Measurements from ENCODE around the gene IL1R1. TPM values are rescaled to one million over a fixed set of nuclear protein-coding genes. Genes with fewer than 3 reads are reported as not detected.

IL1R1 gene
- total and polyA plus RNA-seq, 4 donors: 14.0 to 49.3 (median 29.5) TPM

GRCh38 chr2:102197389-102198137 is 55.0 kb downstream of the IL1R1 start:
- TF ChIP-seq SP1 (IDR thresholded peaks at IDR 0.05) (no peak), YY1 (IDR thresholded peaks at IDR 0.05) (no peak), GABPA (IDR thresholded peaks at IDR 0.05 in 1 of 2, conservative IDR thresholded peaks at IDR 0.05 in 1 of 2) (no peak), HNF4A (conservative IDR thresholded peaks at IDR 0.05) (no peak), NR2F2 (IDR thresholded peaks at IDR 0.05) (no peak), JUND (IDR thresholded peaks at IDR 0.05) (no peak), FOXA1 (IDR thresholded peaks at IDR 0.05) (no peak)
- no peak for DNase-seq (ENCODE audit: low spot score)
- peaks cover 0 to 3% (median 1%) of the 10 kb centered on the region in 4 donors for H3K36me3 ChIP-seq (ENCODE audit: control insufficient read depth in 4 of 4, insufficient read depth in 3 of 4, low read depth in 1 of 4, low read length in 3 of 4)
- no peaks in the 10 kb centered on the region for H3K27me3 ChIP-seq (ENCODE audit: control insufficient read depth in 4 of 4, insufficient read depth in 4 of 4, low read length in 3 of 4)
- no peaks in the 10 kb centered on the region for H3K9me3 ChIP-seq (ENCODE audit: control insufficient read depth in 4 of 4, low read length in 3 of 4)
- 80% methylated on average over 5 of the region's 5 CpGs for whole genome bisulfite sequencing
- H3K4me3 ChIP-seq (ENCODE audit: low read depth in 1 of 3, low read length in 3 of 3): no peak overlapping the region
- peaks cover 6 to 13% (median 9%) of the 10 kb centered on the region in 4 donors for H3K4me1 ChIP-seq (ENCODE audit: control insufficient read depth in 4 of 4, insufficient read depth in 4 of 4, low read length in 3 of 4)
- no peak overlapping the region for H3K9ac ChIP-seq (ENCODE audit: low read depth in 1 of 2, low read length in 2 of 2)
- no peak overlapping the region for H3K27ac ChIP-seq (ENCODE audit: low read depth in 1 of 2, low read length in 2 of 2)

- DNase-seq (ENCODE audit: low spot score): no peak
- Histone ChIP-seq H3K4me1 (ENCODE audit: control insufficient read depth in 4 of 4, insufficient read depth in 4 of 4, low read length in 3 of 4) (peaks cover 0 to 4% (median 0%) of the 10 kb centered on the region in 4 donors), H3K27me3 (ENCODE audit: control insufficient read depth in 4 of 4, insufficient read depth in 4 of 4, low read length in 3 of 4) (no peaks in the 10 kb centered on the region), H3K27ac (ENCODE audit: low read depth in 1 of 2, low read length in 2 of 2) (no peak overlapping the region), H3K4me3 (ENCODE audit: low read depth in 1 of 3, low read length in 3 of 3) (no peak overlapping the region), H3K9me3 (ENCODE audit: control insufficient read depth in 4 of 4, low read length in 3 of 4) (no peaks in the 10 kb centered on the region), H3K9ac (ENCODE audit: low read depth in 1 of 2, low read length in 2 of 2) (no peak overlapping the region), H3K36me3 (ENCODE audit: control insufficient read depth in 4 of 4, insufficient read depth in 3 of 4, low read depth in 1 of 4, low read length in 3 of 4) (peaks cover 0 to 3% (median 1%) of the 10 kb centered on the region in 4 donors)
- TF ChIP-seq ZBTB33 (IDR thresholded peaks at IDR 0.05) (no peak), FOXA2 (IDR thresholded peaks at IDR 0.05) (no peak), SP1 (IDR thresholded peaks at IDR 0.05) (no peak), MAX (IDR thresholded peaks at IDR 0.05) (no peak), TAF1 (conservative IDR thresholded peaks at IDR 0.05) (no peak), ATF3 (IDR thresholded peaks at IDR 0.05) (no peak), CTCF (IDR thresholded peaks at IDR 0.05; ENCODE audit: low read depth, low read length, missing input control) (no peak), YY1 (IDR thresholded peaks at IDR 0.05) (no peak), EGR1 (IDR thresholded peaks at IDR 0.05; ENCODE audit: low read depth in 2 of 2) (no peak), GABPA (IDR thresholded peaks at IDR 0.05 in 1 of 2, conservative IDR thresholded peaks at IDR 0.05 in 1 of 2) (no peak), REST (IDR thresholded peaks at IDR 0.05) (no peak), FOXA1 (IDR thresholded peaks at IDR 0.05) (no peak)
- WGBS: 100% methylated on average over 1 of the region's 1 CpG
Measured at GRCh38 chr2:102200539-102200938, 58.0 kb downstream of the IL1R1 start.
